Hepatocyte (in vitro differentiated cells): ENCODE measurements around the gene PLA2G5. TPM values are rescaled to one million over a fixed set of nuclear protein-coding genes. Genes with fewer than 3 reads are reported as not detected.

Experiments
- DNase-seq: peaks from one replicate; pipeline ENCODE4 v3.0.0-alpha.2; 2016; ENCODE audit warnings: low spot score
- H2AFZ ChIP-seq: fragments of 200-600 bp; sonication (generic); 2 replicates; pipeline ENCODE4 v1.6.0; 2016; ENCODE audit warnings: antibody characterized with exemption, mild to moderate bottlenecking
- H3K27ac ChIP-seq: fragments of 200-600 bp; sonication (generic); 2 replicates; pipeline ENCODE4 v1.5.1; 2016; ENCODE audit warnings: mild to moderate bottlenecking
- H3K27me3 ChIP-seq: fragments of 200-600 bp; sonication (generic); 2 replicates; pipeline ENCODE4 v1.6.1; 2016
- H3K36me3 ChIP-seq: fragments of 200-600 bp; sonication (generic); replicated peaks from 2 replicates; pipeline ENCODE4 v1.5.1; 2016; ENCODE audit warnings: low read depth; ENCODE audit not compliant: insufficient read depth
- H3K4me1 ChIP-seq: fragments of 200-600 bp; sonication (generic); 2 replicates; pipeline ENCODE4 v1.5.1; 2016; ENCODE audit warnings: mild to moderate bottlenecking, moderate library complexity; ENCODE audit not compliant: insufficient read depth
- H3K4me2 ChIP-seq: fragments of 200-600 bp; sonication (generic); 2 replicates; pipeline ENCODE4 v1.6.0; 2016
- H3K4me3 ChIP-seq: fragments of 200-600 bp; sonication (generic); 2 replicates; pipeline ENCODE4 v1.5.1; 2016; ENCODE audit warnings: mild to moderate bottlenecking
- H3K79me2 ChIP-seq: fragments of 200-600 bp; sonication (generic); 2 replicates; pipeline ENCODE4 v1.6.0; 2017; ENCODE audit warnings: mild to moderate bottlenecking
- H3K9me2 ChIP-seq: fragments of 200-600 bp; sonication (generic); replicated peaks from 2 replicates; pipeline ENCODE4 v1.6.0; 2017; ENCODE audit warnings: mild to moderate bottlenecking; ENCODE audit not compliant: insufficient read depth
- H3K9me3 ChIP-seq: fragments of 200-600 bp; sonication (generic); 2 replicates; pipeline ENCODE4 v1.5.1; 2016; ENCODE audit warnings: low read depth, mild to moderate bottlenecking
- H4K20me1 ChIP-seq: fragments of 200-600 bp; sonication (generic); 2 replicates; pipeline ENCODE4 v1.6.0; 2016; ENCODE audit warnings: mild to moderate bottlenecking; ENCODE audit not compliant: insufficient read depth, poor library complexity, severe bottlenecking
- EZH2 ChIP-seq: fragments of 200-600 bp; sonication (generic); IDR thresholded peaks from 2 replicates; pipeline ENCODE4 v1.6.1; 2016; ENCODE audit warnings: antibody characterized with exemption, mild to moderate bottlenecking, borderline replicate concordance
- EZH2phosphoT487 ChIP-seq: fragments of 200-600 bp; sonication (generic); IDR thresholded peaks from one replicate; pipeline ENCODE4 v1.6.1; 2018; ENCODE audit warnings: antibody characterized with exemption, mild to moderate bottlenecking, low read depth, moderate library complexity; ENCODE audit not compliant: unreplicated experiment, severe bottlenecking
- WGBS: methylation state at CpG from one replicate; pipeline ENCODE4 v1.1.6; 2016; ENCODE audit warnings: low lambda C conversion rate; ENCODE audit errors: missing lambda C conversion rate; 5-methylcytosine and 5-hydroxymethylcytosine counted together
- polyA plus RNA-seq: library from polyadenylated mRNA; unstranded; fragments of >200 nt; fragmentation: Nextera tagmentation; extraction: Ambion mirVana; gene quantifications from 2 replicates; pipeline ENCODE4 v1.2.1, GENCODE V29; 2016
- total RNA-seq: library from RNA; depleted of rRNA; stranded (reverse); fragments of >200 nt; gene quantifications from 2 replicates; pipeline ENCODE4 v1.2.3, GENCODE V29; 2014
- TF ChIP-seq, protein P1 (sequence below): fragments of 200-600 bp; sonication (generic); IDR thresholded peaks from 2 replicates; pipeline ENCODE4 v1.5.1; 2016; ENCODE audit warnings: antibody characterized with exemption, mild to moderate bottlenecking; ENCODE audit not compliant: poor library complexity

PLA2G5 gene
- total and polyA plus RNA-seq, 2 experiments from 2014 or later, result 24.9 to 29.4 TPM

- no peaks in the 10 kb centered on the region for H3K9me2 ChIP-seq
- H3K9me3 ChIP-seq, result no peaks in the 10 kb centered on the region
- no peaks in the 10 kb centered on the region for H3K4me1 ChIP-seq
- no peak overlapping the region for H3K4me3 ChIP-seq
- WGBS, result 90% methylated on average over 6 of the region's 6 CpGs
- no peaks in the 10 kb centered on the region for H3K79me2 ChIP-seq
- H3K27me3 ChIP-seq, result no peaks in the 10 kb centered on the region
- H4K20me1 ChIP-seq, result no peaks in the 10 kb centered on the region
- H3K36me3 ChIP-seq, result no peaks in the 10 kb centered on the region
- no peak overlapping the region for H3K27ac ChIP-seq
- TF ChIP-seq EZH2, result no peak
- TF ChIP-seq, protein P1, sequence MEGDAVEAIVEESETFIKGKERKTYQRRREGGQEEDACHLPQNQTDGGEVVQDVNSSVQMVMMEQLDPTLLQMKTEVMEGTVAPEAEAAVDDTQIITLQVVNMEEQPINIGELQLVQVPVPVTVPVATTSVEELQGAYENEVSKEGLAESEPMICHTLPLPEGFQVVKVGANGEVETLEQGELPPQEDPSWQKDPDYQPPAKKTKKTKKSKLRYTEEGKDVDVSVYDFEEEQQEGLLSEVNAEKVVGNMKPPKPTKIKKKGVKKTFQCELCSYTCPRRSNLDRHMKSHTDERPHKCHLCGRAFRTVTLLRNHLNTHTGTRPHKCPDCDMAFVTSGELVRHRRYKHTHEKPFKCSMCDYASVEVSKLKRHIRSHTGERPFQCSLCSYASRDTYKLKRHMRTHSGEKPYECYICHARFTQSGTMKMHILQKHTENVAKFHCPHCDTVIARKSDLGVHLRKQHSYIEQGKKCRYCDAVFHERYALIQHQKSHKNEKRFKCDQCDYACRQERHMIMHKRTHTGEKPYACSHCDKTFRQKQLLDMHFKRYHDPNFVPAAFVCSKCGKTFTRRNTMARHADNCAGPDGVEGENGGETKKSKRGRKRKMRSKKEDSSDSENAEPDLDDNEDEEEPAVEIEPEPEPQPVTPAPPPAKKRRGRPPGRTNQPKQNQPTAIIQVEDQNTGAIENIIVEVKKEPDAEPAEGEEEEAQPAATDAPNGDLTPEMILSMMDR, result no peak
- TF ChIP-seq EZH2phosphoT487, result no peak
- H3K4me2 ChIP-seq, result no peak overlapping the region
- DNase-seq, result no peak
- no peak overlapping the region for H2AFZ ChIP-seq
Observed at GRCh38 chr1:20090641-20091040, 20.6 kb downstream of the PLA2G5 start.

DNA sequence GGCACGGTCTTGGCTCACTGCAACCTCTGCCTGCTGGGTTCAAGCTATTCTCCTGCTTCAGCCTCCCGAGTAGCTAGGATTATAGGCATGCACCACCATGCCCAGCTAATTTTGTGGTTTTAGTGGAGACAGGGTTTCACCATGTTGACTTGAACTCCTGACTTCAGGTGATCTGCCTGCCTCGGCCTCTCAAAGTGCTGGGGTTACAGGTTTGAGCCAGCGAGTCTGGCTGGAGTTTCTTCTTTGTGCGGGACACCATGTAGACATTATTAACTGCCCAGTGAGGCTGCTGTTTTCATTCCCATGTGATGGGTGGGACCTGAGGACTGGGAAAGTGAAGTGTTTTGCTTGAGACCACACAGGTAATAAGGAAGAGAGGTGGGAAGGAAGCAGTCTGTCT is 23.3 kb downstream of the PLA2G5 start:
- Histone ChIP-seq H3K27me3 (no peaks in the 10 kb centered on the region), H4K20me1 (no peaks in the 10 kb centered on the region), H3K36me3 (no peaks in the 10 kb centered on the region), H3K27ac (no peak overlapping the region), H2AFZ (no peak overlapping the region), H3K4me2 (no peak overlapping the region), H3K4me3 (no peak overlapping the region), H3K9me2 (no peaks in the 10 kb centered on the region), H3K9me3 (no peaks in the 10 kb centered on the region), H3K4me1 (no peaks in the 10 kb centered on the region), H3K79me2 (no peaks in the 10 kb centered on the region)
- TF ChIP-seq, protein P1, result no peak
- TF ChIP-seq EZH2phosphoT487 (no peak), EZH2 (no peak)
- 90% methylated on average over 5 of the region's 5 CpGs for WGBS
- DNase-seq, result no peak

GRCh38 chr1:20093940-20094391 is 24.0 kb downstream of the PLA2G5 start:
- H4K20me1 ChIP-seq, result no peaks in the 10 kb centered on the region
- no peaks in the 10 kb centered on the region for H3K9me3 ChIP-seq
- no peaks in the 10 kb centered on the region for H3K4me1 ChIP-seq
- no peak overlapping the region for H3K27ac ChIP-seq
- H3K27me3 ChIP-seq, result no peaks in the 10 kb centered on the region
- no peaks in the 10 kb centered on the region for H3K36me3 ChIP-seq
- no peak overlapping the region for H3K4me2 ChIP-seq
- no peak for DNase-seq
- no peak overlapping the region for H2AFZ ChIP-seq
- H3K9me2 ChIP-seq, result no peaks in the 10 kb centered on the region
- WGBS, result 86% methylated on average over 5 of the region's 5 CpGs
- H3K4me3 ChIP-seq, result no peak overlapping the region
- TF ChIP-seq EZH2phosphoT487 (no peak), EZH2 (no peak)
- TF ChIP-seq, protein P1, result no peak
- no peaks in the 10 kb centered on the region for H3K79me2 ChIP-seq
